Suppressor macrophage (primary cell): ENCODE measurements around the gene PLK1.
"Not testable (repeated sequence)": the region's sequence is repeated elsewhere in the genome, so short reads cannot be mapped to it uniquely, and the experiment has no call there.

ENCODE experiments used
- DNase-seq, 4 experiments: peaks; one replicate each; pipeline ENCODE4 v3.0.0-alpha.2; 2020 to 2022
- total RNA-seq, 17 experiments: gene quantifications; one replicate each; lab custom pipeline; 2026; ENCODE audit warnings: mixed read lengths in 6 of 17, inconsistent platforms in 3 of 17; lab: John Stamatoyannopoulos, UW

PLK1 gene
- 1.5 to 50.2 (median 12.1) reads per million in 17 experiments for total RNA-seq

DNA sequence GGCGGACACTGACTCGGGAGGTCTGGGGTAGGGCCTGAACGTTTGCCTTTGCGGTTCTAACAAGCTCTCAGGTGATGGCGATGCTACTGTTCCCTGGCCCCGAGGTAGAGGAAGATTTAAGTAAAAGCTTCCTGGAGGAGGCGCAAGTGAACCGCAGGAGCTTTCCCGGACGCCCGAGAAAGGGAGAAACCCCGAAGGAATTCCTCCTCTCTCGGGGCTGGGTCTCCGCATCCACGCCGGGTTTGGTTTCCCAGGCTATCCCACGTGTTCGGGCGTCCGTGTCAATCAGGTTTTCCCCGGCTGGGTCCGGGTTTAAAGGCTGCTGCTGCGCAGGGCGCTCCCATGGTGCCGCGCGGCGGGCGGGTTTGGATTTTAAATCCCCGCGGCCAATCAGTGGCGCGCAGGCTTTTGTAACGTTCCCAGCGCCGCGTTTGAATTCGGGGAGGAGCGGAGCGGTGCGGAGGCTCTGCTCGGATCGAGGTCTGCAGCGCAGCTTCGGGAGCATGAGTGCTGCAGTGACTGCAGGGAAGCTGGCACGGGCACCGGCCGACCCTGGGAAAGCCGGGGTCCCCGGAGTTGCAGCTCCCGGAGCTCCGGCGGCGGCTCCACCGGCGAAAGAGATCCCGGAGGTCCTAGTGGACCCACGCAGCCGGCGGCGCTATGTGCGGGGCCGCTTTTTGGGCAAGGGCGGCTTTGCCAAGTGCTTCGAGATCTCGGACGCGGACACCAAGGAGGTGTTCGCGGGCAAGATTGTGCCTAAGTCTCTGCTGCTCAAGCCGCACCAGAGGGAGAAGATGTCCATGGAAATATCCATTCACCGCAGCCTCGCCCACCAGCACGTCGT, at the start of gene PLK1:
Gene PLK1, plus strand, starts transcription at position 460 of the 844 bp plus-strand sequence. Its CDS starts 44 bp downstream, at position 504.
- peak; percentile 85 to 94 (median 88) for DNase-seq

DNA sequence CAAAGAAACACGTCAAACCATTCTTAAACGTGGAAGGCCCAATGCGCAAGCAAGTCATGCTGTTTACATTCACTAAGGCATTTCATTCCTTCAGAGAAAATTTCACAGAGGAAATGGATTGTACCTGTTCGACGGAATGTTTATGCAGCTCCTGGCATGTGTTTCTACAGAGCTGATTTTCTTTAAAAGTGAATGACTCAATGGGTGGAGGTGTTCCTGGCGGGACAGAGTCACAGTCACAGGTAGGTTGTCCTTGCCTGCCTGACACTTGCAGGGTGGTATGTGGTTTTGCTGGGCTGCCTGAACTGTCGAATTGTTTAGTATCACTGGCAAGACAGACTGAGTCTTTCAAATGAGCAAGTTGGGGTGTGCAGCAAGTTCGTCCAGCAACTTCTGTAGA, 49.2 kb upstream of the PLK1 start:
- no peak for DNase-seq

DNA sequence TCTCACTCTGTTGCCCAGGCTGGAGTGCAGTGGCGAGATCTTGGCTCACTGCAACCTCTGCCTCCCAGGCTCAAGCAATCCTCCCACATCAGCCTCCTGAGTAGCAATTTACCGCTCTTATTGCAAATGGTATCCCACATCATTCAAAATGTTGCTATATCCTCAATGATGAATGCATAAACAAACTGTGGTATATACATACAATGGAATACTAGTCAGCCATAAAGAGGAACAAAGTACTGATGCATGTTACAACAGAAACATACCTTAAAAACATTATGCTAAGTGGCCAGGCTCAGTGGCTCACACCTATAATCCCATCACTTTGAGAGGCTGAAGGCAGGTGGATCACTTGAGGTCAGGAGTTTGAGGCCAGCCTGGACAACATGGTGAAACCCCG, 46.8 kb upstream of the PLK1 start:
- not testable (repeated sequence) for DNase-seq

DNA sequence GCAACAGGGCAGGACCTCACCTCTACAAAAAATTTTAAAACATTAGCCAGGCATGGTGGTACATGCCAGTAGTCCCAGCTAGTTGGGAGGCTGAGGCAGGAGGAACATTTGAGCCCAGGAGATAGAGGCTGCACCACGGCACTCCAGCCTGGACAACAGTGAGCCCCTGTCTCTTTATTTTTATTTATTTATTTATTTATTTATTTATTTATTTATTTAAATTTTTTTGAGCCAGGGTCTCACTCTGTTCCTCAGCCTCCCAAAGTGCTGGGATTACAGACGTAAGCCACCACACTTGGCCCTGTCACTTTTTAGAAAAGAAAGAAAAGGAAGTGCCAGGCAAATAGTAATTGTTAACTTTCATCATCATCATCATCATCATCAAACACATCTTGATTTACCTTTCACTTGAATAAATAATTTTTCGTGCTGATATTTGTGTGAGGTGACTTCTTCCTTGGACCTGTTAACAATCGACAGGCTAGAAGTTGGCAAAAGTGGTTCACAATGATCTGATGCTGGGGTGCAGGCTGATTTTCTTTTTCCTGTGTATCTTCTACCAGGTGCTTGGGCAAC, 44.1 kb upstream of the PLK1 start:
- no peak for DNase-seq

DNA sequence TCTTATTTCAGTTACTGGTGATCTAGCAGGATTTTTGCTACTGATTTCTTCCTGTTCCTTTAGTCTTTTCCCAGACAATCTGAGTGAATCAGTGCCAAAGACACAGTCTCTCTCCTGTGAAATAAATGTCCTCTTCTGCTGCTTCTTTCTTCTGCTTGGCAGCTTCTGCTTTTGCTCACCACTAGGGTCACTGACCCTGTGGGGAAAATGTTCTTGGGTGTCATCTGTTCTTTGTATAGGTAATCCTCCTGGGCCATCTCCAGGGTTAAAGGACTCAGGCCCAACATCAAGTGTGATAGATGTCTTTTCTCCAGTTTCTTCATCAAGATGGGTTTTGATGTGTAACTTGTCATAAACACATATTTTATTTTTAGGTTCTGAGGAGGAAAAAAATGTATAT, 42.7 kb upstream of the PLK1 start:
- DNase-seq: peak in 2 of 4 experiments; percentile 5

DNA sequence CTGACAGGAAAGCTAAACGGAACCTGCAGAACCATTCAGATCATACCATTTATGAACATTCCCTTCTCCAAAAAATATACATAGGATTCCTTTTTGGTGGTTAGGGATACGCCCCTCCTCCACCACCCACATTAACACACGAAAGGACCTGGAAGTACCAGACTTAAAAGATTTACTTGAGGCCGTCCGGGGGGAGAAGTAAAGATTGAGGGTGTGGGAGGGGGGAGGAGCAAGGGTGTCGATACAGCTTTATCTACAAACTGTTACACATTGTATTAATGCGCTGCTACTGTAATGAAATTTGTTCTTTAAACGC, 38.1 kb upstream of the PLK1 start:
- DNase-seq: peak in 1 of 4 experiments; percentile 42

DNA sequence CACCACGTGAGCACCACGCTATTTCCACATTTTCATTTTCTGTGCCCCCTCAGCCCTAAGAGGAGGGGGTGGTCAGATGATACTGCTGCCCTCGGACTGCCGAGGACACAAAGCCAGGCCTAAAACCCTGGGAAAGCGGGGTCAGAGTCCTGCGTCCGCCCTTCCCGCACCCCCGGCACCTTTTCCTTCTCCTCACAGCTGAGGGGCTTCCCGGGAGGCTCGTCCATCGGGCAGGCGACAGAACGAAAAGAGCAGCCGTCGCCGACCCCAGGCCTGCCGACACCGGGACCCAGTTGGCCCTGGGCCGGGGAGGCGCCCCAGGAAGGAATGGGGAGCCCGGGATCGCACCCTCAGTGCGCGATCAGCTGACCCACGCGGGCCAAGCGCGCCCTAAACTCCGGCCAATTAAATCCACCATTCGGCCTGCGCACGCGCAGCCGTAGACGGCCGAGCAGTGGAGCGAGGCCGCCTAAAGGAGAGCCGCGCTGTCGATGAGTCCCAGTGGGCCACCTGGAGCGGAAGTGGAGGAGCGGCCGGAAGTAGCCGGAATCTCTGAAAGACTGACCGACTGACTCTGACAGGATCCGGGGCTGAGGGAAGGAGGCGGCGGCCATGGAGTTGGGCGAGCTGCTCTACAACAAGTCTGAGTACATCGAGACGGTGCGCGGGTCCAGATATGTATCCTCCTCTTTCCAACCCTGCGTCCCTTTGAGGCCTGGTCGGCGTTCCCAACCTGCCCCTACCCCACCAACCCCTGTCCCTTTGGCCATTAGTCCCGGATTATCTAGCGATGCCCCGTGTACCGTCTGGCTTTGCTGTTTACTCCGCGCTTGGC, 37.5 kb upstream of the PLK1 start, which contains the start of the genes DCTN5 and PALB2:
Gene DCTN5, plus strand, starts transcription at position 536 of the 835 bp plus-strand sequence. Its CDS starts 77 bp downstream, at position 613.
Gene PALB2, minus strand, starts transcription at position 380 of the 835 bp plus-strand sequence. Its CDS starts 153 bp downstream, at position 227.
- peak; percentile 97 to 98 (median 98) for DNase-seq

DNA sequence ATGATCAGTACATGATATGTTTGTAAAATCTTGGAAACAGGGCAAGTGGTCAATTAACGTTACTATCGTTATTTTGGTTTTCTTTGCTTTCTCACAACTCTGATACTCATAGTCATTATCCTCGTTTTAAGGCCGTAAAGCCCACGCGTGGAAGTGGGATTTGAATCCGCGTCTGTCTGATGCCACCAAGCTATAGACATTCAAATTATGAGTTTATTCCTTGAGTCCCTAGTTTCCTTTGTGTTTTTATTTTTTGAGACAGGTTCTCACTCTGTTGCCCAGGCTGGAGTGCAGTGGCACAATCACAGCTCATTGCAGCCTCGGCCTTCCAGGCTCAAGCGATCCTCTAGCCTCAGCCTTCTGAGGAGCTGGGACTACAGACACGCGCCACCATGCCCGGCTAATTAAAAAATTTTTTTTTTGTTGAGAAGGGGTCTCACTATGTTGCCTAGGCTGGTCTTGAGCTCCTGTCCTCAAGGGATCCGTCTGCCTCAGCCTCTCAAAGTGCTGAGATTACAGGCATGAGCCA, 36.4 kb upstream of the PLK1 start:
- no peak for DNase-seq

DNA sequence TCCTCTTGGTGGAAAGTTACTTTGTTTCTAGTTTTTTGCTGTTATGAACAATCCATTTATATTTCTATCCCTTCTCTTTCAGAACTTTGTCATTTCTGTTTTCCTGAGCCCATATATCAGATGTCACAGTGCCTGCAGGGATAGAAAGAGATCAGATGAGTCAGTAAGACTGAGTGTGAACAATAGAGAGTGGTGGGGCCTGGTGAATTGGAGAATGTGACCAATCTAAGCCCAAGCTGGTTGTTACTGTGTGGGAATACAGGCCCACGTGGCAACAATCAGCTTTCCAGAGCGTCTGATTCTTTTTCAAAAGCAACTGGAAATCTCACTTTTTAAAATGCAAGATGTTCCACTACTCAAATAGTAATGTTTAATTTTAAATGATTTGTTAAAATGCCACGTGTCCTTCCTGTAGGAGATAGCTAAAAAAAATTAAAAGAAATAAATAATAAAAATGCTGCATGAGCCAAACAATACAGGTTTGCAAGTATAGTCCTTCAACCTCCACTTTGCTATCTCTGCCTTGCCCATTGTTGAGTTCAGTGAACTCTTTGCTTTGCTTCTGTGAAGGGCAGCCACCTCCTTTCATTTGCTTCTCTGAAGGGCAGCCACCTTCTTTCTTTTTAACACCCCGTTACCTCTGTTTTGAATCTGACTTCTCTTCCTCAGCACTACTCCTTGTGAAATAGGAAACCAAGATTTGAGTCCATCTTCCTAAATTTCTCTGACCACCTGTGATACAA, 27.8 kb upstream of the PLK1 start:
- DNase-seq: no peak

DNA sequence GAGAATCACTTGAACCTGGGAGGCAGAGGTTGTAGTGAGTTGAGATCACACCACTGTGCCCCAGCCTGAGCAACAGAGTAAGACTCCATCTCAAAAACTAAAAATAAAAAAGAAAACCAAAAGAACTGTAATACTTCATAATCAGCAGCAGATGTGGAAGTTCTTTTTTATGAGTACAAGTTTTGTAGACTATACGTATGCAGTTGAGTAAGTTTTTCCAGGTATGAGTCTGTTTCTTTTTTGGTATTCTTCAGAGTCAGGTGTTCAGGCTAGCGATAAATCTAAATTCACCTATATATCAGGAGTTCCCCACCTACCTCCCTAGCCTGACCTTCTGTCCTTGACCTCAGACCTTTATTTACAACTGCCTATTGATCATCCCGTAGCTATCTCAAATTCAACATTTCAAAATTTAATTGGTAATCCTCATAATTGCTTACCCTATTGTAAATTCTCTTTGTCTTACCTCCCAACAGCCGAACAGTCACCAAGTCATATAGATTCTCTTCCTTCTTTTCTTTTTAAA, 26.7 kb upstream of the PLK1 start:
- DNase-seq: no peak

DNA sequence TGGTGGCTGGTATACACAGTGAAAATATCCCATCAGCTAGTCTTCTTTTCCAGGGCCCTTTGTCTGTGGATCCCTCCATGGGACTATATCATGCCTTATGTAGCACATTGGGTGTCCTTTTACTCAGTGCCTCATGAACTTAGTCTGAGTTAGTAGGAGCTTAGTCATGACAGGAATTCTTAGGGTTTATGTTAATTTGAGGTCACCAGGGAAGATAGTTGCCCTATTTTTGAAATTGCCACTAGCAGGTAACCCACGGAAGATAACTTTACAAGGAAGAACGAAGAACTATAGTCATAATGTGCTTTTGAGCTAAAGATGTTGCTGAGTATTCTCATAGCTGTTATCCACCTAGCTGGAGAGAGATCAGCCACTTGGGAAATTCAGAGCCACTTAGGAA, 14.8 kb upstream of the PLK1 start:
- no peak for DNase-seq

DNA sequence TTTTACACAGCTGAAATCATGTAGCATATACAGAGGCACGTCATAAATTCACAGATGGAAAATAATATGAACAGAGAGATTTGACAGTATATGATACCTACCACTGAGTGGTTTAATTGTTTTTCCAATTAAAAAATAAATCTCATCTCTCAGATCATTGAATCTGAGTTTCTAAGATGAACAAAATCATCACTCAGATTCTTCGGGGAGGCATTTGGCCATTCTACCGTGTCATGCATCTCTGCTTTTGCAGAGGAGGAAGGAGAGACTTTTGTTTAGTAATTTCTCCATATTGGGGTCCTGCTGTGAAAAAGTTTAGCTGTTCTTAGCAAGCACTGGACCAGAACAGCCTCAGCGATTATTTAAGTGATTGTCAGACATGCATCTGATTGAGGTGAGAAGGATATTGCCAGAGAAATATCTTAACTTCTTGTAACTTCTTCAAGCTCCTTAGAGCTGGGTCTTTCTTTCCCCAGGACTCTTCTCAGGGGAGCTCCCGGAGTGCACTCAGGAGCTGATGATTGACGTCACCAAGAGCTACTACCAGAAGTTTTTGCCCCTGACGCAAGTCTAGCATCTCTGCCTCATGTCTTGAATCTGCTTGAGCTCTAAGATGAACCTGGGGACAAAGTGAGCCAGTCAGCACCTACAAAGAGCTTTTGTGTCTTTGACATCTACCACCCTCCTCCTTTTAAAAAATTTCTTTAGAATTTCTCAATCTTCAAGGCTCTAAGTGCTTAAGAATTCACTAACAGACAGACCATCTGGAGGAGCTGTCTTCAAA, 11.9 kb upstream of the PLK1 start:
- DNase-seq: no peak

DNA sequence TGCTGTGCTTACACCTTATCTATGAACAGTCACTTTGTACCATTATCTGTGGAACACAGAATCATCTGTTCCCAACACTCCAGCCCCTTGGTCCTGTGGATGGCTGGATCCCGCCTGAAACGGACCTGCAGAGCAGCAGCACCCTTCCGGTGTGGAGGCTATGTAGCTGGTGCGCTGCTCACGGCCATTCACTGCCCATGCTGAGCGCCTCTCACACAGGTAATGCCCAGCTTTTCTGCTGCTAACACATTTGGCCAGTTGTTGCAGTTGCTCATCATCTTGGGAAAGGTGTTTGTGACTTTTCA, 11.4 kb upstream of the PLK1 start:
- no peak for DNase-seq

DNA sequence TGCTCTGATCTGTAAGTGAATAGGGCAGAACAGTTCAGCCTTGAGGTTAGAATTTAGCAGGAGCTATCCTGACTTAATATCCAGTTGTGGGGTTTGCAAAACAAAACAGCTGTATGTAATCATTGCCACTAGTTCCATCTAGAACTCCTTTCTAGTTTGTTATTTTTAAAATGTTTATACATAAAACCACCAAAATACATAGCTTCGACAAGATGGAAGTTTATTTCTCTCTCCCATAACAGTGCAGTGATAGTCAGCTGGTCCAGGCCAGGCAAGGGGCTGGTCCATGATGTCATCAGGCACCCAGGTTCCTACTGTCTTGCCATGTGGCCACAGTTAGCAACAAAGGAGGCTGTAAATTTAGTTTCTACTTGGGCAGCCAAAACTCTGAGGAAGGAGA, 10.5 kb upstream of the PLK1 start:
- no peak for DNase-seq

DNA sequence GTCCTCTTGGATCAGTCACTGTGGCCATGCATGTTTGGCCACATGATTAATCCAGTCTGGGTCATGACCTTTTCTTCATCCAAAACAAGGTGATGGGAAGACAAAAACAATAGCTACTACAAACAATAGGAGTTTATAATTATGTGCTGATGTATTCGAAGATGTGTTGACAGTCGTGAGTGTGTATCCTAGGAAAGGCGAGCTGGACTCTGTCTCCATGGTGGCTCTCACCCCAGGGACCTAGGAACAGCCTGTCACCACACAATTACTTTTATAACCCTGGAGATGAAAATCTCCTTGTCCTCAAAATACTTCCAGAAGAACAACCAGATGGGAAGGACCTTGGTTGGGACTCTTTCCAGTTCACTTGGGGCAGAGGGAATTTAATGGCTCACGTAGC, 9.8 kb upstream of the PLK1 start:
- DNase-seq: no peak

DNA sequence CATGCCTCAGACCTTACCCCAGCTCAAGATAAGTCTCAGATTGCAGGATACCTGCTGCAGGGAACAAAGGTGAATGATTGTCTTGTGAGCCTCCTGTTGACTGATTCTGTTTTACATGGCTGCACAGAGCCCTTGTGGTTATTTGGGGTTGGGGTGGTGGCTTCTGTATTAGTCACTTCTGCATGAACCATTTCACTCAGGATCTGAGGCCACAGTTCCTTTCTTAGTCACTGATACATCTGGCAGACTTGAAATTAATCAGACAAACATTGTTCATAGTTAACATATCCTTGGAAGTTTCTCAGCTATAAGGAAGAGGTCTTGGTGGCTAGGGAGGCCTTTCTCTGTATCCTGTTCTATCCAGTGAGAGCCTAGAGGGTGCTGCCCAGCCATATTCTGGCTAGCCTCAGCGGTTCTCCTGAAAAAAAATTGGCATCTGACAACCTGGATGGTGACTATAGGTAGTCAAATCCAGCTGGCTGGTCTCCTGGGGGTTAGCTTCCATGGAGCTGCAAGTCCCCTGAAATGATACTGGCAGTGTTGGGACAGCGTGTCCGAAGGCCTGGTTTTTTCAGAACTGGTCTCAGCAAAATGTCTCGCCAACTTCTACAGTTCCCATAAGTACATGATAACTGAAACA, 8.4 kb upstream of the PLK1 start:
- DNase-seq: peak in 2 of 4 experiments; percentile 22 to 28

DNA sequence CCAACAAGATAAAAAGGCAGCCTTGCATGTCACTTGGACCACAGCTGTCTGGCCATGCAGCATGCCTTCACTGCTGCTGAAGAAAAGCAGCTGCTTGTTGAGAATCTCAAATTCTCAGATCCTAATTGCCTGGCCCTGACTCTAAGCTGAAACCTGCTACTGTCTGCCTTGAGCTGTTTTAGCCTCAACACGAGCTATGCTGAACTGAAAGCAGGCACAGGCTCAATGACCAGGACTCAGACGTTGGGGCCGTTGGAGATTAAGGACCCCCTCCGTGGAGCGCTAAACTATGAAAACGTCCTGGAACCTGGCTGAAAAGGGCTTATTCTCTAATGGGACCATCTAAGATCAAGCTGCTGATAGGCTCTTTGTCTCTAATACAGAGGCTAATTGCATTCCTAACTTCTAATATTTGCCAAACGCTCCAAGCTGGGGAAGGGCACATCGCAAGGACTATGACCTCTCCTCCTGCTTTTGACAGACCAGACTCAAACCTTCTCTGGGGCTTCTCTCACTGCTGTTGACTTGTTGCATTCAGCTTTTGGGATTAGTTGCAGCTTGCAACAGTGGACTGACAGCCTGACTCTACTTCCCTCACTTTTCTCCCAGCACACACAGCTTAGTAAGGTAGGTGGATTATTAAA, 4.6 kb upstream of the PLK1 start:
- DNase-seq: no peak

DNA sequence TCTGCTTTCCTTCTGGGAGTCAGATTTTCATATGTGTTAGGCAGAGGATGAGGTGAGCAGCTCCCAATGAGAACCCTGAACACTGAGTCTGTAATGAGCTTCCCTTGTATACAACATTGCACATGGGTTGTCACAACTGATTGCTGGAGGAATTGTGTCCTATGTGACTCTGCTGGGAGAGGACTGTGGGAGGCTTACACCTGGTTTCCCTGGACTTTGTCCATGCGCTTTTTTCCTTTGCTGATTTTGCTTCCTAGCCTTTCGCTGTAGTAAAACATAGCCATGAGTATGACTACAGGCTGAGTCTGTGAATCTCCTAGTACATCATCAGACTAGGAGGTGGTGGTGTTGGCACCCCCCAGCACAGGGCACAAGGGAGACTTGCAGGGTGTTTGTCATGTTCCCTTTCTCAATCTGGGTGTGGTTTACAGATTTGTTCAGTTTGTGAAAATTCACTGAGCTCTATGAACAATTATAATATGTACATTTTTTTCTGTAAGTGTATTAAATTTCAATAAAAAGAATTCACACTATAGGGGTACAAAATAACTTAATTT, 1.7 kb upstream of the PLK1 start:
- DNase-seq: no peak

DNA sequence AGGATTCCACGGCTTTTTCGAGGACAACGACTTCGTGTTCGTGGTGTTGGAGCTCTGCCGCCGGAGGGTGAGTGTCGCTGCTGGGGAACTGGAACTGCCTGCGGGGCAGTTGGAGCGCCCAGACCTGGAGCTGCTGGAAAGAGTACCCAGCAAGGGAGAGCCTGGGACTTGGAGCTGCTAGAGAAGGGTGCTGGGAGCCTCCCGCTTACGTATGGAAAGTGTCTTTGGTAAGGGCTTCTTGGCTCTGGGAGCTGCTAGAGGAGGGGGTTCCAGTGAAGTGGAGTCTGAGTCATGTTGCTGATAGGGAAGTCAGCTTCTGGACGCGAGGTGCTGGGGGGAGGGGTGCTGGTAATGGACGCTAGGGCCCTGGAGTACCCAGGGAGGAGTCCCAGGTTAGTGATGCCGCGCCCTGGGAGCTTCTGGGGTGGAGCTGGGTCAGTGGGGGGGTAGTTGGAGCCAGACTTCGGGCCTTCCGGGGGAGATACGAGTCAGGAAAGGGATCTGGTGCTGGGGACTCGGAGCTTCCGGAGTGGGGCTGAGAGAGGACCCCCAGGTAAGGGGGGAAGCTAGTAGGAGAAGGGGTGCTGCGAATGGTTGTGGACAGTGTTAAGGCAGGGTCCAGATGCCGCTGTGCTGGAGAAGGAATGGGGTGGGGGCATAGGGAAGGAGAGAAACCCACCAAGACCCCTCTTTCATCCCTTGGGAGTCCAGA, 741 bp downstream of the PLK1 start:
- DNase-seq: peak; percentile 37 to 69 (median 58)
